GM03348 (cell line): ENCODE measurements around the gene PRR27.
"Not testable (repeated sequence)": the region's sequence is repeated elsewhere in the genome, so short reads cannot be mapped to it uniquely, and the experiment has no call there.

ENCODE experiments used
- DNase-seq: peaks from one replicate; pipeline ENCODE4 v3.0.0; 2012; ENCODE audit warnings: low spot score

Gene PRR27

GRCh38 chr4:70203601-70204000 is 49.6 kb downstream of the PRR27 start:
- no peak for DNase-seq

DNA sequence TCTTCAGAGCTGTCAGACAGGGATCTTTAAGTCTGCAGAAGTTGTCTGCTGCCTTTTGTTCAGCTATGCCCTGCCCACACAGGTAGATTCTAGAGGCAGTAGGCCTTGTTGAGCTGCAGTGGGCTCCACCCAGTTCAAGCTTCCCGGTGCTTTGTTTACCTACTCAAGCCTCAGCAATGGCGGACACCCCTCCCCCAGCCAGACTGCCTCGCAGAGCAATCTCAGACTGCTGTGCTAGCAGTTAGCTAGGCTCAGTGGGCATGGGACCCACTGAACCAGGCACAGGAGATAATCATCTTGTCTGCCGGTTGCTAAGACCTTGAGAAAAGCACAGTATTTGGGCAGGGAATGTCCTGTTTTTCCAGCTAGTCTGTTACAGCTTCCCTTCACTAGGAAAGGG is 58.7 kb downstream of the PRR27 start:
- not testable (repeated sequence) for DNase-seq
